Measurements from ENCODE around the gene FAF1.

The FAF1 gene

GRCh38 chr1:50599546-50599945 lies 360.5 kb downstream of the FAF1 start:
- TF ChIP-seq CTCF (IDR thresholded peaks at IDR 0.05; ENCODE audit: low read depth, low read length) (no peak), EZH2phosphoT487 (IDR thresholded peaks at IDR 0.05; ENCODE audit: low read depth) (no peak)
- H3K9ac ChIP-seq (ENCODE audit: low read length), result no peak overlapping the region
- H3K27me3 ChIP-seq (ENCODE audit: low read depth, low read length), result no peaks in the 10 kb centered on the region
- H3K9me3 ChIP-seq (ENCODE audit: insufficient read depth, low read length), result no peaks in the 10 kb centered on the region
- H3K4me2 ChIP-seq (ENCODE audit: low read length), result no peak overlapping the region
- no peak overlapping the region for H2AFZ ChIP-seq (ENCODE audit: low read depth, low read length)
- H3K36me3 ChIP-seq (replicated peaks; ENCODE audit: low read depth, low read length), result no peaks in the 10 kb centered on the region
- H4K20me1 ChIP-seq (ENCODE audit: insufficient read depth, low read length), result no peaks in the 10 kb centered on the region
- peaks cover 19% of the 10 kb centered on the region for H3K4me1 ChIP-seq (ENCODE audit: low read length)
- no peak overlapping the region for H3K4me3 ChIP-seq (ENCODE audit: low read length)
- H3K27ac ChIP-seq (ENCODE audit: low read length), result no peak overlapping the region
- H3K79me2 ChIP-seq (ENCODE audit: low read length), result no peaks in the 10 kb centered on the region

GRCh38 chr1:50595874-50596273 lies 364.2 kb downstream of the FAF1 start:
- no peaks in the 10 kb centered on the region for H3K27me3 ChIP-seq (ENCODE audit: low read depth, low read length)
- no peaks in the 10 kb centered on the region for H3K79me2 ChIP-seq (ENCODE audit: low read length)
- no peak overlapping the region for H3K9ac ChIP-seq (ENCODE audit: low read length)
- TF ChIP-seq EZH2phosphoT487 (IDR thresholded peaks at IDR 0.05; ENCODE audit: low read depth) (no peak), CTCF (IDR thresholded peaks at IDR 0.05; ENCODE audit: low read depth, low read length) (no peak)
- no peaks in the 10 kb centered on the region for H3K36me3 ChIP-seq (replicated peaks; ENCODE audit: low read depth, low read length)
- H3K4me2 ChIP-seq (ENCODE audit: low read length), result no peak overlapping the region
- H3K4me1 ChIP-seq (ENCODE audit: low read length), result peaks cover 18% of the 10 kb centered on the region
- H3K9me3 ChIP-seq (ENCODE audit: insufficient read depth, low read length), result no peaks in the 10 kb centered on the region
- H3K4me3 ChIP-seq (ENCODE audit: low read length), result no peak overlapping the region
- no peaks in the 10 kb centered on the region for H4K20me1 ChIP-seq (ENCODE audit: insufficient read depth, low read length)
- H2AFZ ChIP-seq (ENCODE audit: low read depth, low read length), result no peak overlapping the region
- no peak overlapping the region for H3K27ac ChIP-seq (ENCODE audit: low read length)

GRCh38 chr1:50593515-50593914 lies 366.6 kb downstream of the FAF1 start:
- no peak overlapping the region for H2AFZ ChIP-seq (ENCODE audit: low read depth, low read length)
- no peak overlapping the region for H3K9ac ChIP-seq (ENCODE audit: low read length)
- peak overlapping the region; percentile 56 for H3K4me2 ChIP-seq (ENCODE audit: low read length)
- H3K4me3 ChIP-seq (ENCODE audit: low read length), result no peak overlapping the region
- no peak overlapping the region for H3K27ac ChIP-seq (ENCODE audit: low read length)
- H3K27me3 ChIP-seq (ENCODE audit: low read depth, low read length), result no peaks in the 10 kb centered on the region
- peaks cover 18% of the 10 kb centered on the region for H3K4me1 ChIP-seq (ENCODE audit: low read length)
- no peaks in the 10 kb centered on the region for H3K79me2 ChIP-seq (ENCODE audit: low read length)
- H3K36me3 ChIP-seq (replicated peaks; ENCODE audit: low read depth, low read length), result no peaks in the 10 kb centered on the region
- TF ChIP-seq EZH2phosphoT487 (IDR thresholded peaks at IDR 0.05; ENCODE audit: low read depth) (no peak), CTCF (IDR thresholded peaks at IDR 0.05; ENCODE audit: low read depth, low read length) (no peak)
- no peaks in the 10 kb centered on the region for H4K20me1 ChIP-seq (ENCODE audit: insufficient read depth, low read length)
- H3K9me3 ChIP-seq (ENCODE audit: insufficient read depth, low read length), result no peaks in the 10 kb centered on the region

GRCh38 chr1:50591598-50591997 lies 368.5 kb downstream of the FAF1 start:
- Histone ChIP-seq H3K79me2 (ENCODE audit: low read length) (no peaks in the 10 kb centered on the region), H3K27ac (ENCODE audit: low read length) (no peak overlapping the region), H3K9me3 (ENCODE audit: insufficient read depth, low read length) (no peaks in the 10 kb centered on the region), H3K4me1 (ENCODE audit: low read length) (peaks cover 23% of the 10 kb centered on the region), H4K20me1 (ENCODE audit: insufficient read depth, low read length) (no peaks in the 10 kb centered on the region), H3K36me3 (replicated peaks; ENCODE audit: low read depth, low read length) (no peaks in the 10 kb centered on the region), H3K9ac (ENCODE audit: low read length) (no peak overlapping the region), H2AFZ (ENCODE audit: low read depth, low read length) (no peak overlapping the region), H3K4me2 (ENCODE audit: low read length) (no peak overlapping the region), H3K27me3 (ENCODE audit: low read depth, low read length) (no peaks in the 10 kb centered on the region), H3K4me3 (ENCODE audit: low read length) (no peak overlapping the region)
- TF ChIP-seq EZH2phosphoT487 (IDR thresholded peaks at IDR 0.05; ENCODE audit: low read depth) (no peak), CTCF (IDR thresholded peaks at IDR 0.05; ENCODE audit: low read depth, low read length) (no peak)

Data from OCI-LY3 (cell line).